Small intestine (tissue), 7 donors: ENCODE data around the gene PALD1. TPM values are rescaled to one million over a fixed set of nuclear protein-coding genes. Genes with fewer than 3 reads are reported as not detected.

ENCODE experiments used
- DNase-seq, 2 donors: peaks; one replicate each; pipeline versions ENCODE4 v3.0.0 to v3.0.0-alpha.2; 2013
- FAIRE-seq: peaks from 2 replicates; lab custom pipeline; 2012; peaks lifted over from hg19 to GRCh38; lab: Jason Lieb, UNC
- H3K27ac ChIP-seq, 3 donors: one replicate each; pipeline ENCODE4 v1.5.1; 2013; ENCODE audit warnings: low read length in 2 of 3, mild to moderate bottlenecking in 2 of 3, control low read depth in 1 of 3, inconsistent platforms in 1 of 3, low read depth in 1 of 3, moderate library complexity in 1 of 3
- H3K27me3 ChIP-seq, 3 donors: one replicate each; pipeline ENCODE4 v1.6.1; 2013; ENCODE audit warnings: low read length in 3 of 3, inconsistent platforms in 1 of 3; ENCODE audit not compliant: control insufficient read depth in 3 of 3, insufficient read depth in 3 of 3
- H3K36me3 ChIP-seq, 3 donors: one replicate each; pipeline ENCODE4 v1.6.1; 2013; ENCODE audit warnings: low read length in 3 of 3, inconsistent platforms in 1 of 3, low read depth in 1 of 3, mild to moderate bottlenecking in 1 of 3, moderate library complexity in 1 of 3; ENCODE audit not compliant: control insufficient read depth in 3 of 3, insufficient read depth in 2 of 3
- H3K4me1 ChIP-seq, 3 donors: one replicate each; pipeline ENCODE4 v1.6.1; 2013; ENCODE audit warnings: low read length in 2 of 3, inconsistent platforms in 1 of 3, low read depth in 1 of 3, mild to moderate bottlenecking in 1 of 3, moderate library complexity in 1 of 3; ENCODE audit not compliant: control insufficient read depth in 3 of 3, insufficient read depth in 2 of 3
- H3K4me3 ChIP-seq, 3 donors: one replicate each; pipeline ENCODE4 v1.5.1; 2013; ENCODE audit warnings: low read length in 3 of 3, control low read depth in 1 of 3, inconsistent platforms in 1 of 3, low read depth in 1 of 3, mild to moderate bottlenecking in 1 of 3, moderate library complexity in 1 of 3
- H3K9me3 ChIP-seq, 2 donors: one replicate each; pipeline ENCODE4 v1.6.1; 2013; ENCODE audit warnings: low read depth in 1 of 2, low read length in 1 of 2; ENCODE audit not compliant: control insufficient read depth in 2 of 2, insufficient read depth in 1 of 2
- WGBS, 3 donors: extraction: QIAGEN DNeasy Blood & Tissue Kit; methylation state at CpG; one replicate each; pipeline ENCODE4 v1.1.7; 2013; 5-methylcytosine and 5-hydroxymethylcytosine counted together
- polyA plus RNA-seq, 4 donors: library from polyadenylated mRNA; stranded (reverse) in 3 of 4; unstranded in 1 of 4; fragments of 200-250 nt in 3 of 4; fragments of 120-200 nt in 1 of 4; gene quantifications; one replicate each; pipeline versions ENCODE4 v1.2.1 to v1.2.3, GENCODE V29; 2013
- donor health status: healthy with polysubstance abuse.
- donor health status: control.
- donor health status: control.
- donor health status: Bipolar disorder and iron deficiency.
- donor health status: healthy.

The PALD1 gene
- polyA plus RNA-seq, 4 donors: 0.22 to 4.2 (median 3.2) TPM

DNA sequence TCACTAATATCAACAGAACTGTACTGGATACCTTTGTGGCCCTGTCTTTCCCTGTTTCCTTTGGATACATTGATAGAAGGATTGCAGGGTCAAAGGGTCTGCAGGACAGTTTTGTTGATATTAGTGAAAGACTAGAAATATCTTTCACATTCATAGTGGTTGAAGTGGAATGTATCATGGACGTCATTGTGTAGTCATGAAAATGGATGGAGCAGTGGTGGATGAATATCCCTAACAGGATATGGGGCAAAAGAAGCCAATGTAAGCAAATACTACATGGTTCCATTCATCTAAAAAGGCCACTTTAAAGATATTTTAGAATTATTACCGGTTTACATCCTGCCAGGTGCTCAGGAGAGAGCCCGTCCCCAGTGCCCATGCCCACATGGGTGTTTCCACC is 23.8 kb downstream of the PALD1 start:
- no peaks in the 10 kb centered on the region for H3K4me1 ChIP-seq

DNA sequence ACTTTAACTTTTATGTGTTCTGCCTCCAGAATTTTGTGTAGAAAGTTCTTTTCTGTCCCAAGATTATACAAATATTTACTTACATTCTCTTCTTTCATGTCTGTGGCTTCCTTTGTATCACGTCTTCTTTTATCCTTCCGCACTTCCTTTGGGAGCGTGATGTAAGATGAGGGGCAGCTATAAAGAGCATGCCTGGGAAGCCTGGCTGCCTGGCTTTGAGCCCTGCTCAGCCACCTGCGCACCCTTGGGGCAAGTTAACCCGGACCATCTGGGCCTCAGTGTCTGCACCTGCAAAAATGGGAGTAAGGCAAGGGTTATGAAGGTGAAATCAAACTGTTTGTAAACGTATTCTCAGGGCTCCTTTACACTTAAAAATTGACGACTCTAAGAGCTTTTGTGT is 25.2 kb downstream of the PALD1 start:
- no peak overlapping the region for H3K27ac ChIP-seq
- peaks cover 0 to 6% (median 0%) of the 10 kb centered on the region in 3 donors for H3K4me1 ChIP-seq
- FAIRE-seq (no peak), DNase-seq (no peak)
- no peaks in the 10 kb centered on the region for H3K27me3 ChIP-seq
- peaks cover 0 to 3% (median 0%) of the 10 kb centered on the region in 3 donors for H3K36me3 ChIP-seq
- WGBS, 3 donors: 66 to 72% (median 71%) methylated on average over 7 of the region's 7 CpGs
- H3K4me3 ChIP-seq: no peak overlapping the region
- no peaks in the 10 kb centered on the region for H3K9me3 ChIP-seq

More for the DNA sequence above, 23.8 kb downstream of the PALD1 start:
- FAIRE-seq (no peak), DNase-seq (no peak)
- no peak overlapping the region for H3K4me3 ChIP-seq
- H3K27me3 ChIP-seq: no peaks in the 10 kb centered on the region
- peaks cover 0 to 3% (median 0%) of the 10 kb centered on the region in 3 donors for H3K36me3 ChIP-seq
- no peak overlapping the region for H3K27ac ChIP-seq
- H3K9me3 ChIP-seq: no peaks in the 10 kb centered on the region
- WGBS, 3 donors: 88 to 92% (median 92%) methylated on average over 3 of the region's 3 CpGs

DNA sequence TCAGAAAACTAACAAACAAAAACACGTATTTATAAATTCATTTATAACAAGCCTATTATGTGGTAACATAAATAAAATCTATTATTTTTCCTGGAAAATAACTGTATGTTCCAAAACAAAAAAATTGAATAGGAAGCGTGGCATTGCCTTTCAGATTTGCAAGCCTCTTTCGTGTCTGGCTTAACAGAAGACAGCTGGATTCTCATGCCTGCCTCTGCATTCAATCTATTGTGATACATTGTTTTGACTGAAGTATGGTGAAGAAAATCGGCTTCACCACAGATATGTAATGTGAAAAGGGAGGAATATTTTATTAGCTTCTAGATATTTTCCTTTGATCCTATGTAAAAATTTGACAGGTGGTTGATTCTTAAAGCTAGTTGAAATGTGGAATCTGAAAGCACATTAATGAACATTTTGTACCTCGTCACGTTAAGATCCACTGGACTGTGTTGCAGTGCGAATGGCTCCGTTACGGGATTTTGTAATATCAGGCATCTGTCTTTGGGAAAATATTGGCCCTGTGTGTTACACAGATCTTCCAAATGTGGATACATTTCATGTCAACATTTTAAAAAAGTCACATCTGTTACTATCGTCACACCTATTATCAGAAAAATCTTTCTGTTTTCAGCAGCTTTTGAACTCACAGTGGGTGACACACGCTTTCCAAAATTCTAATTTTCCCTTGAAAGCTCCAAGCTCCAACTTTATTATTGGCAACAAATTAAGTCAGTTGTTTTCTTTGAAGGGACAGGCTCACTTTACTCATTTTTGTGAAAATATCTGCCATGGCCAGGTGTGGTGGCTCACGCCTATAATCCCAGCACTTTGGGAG is 26.2 kb downstream of the PALD1 start:
- Histone ChIP-seq H3K9me3 (no peaks in the 10 kb centered on the region), H3K27ac (no peak overlapping the region), H3K27me3 (no peaks in the 10 kb centered on the region), H3K4me3 (no peak overlapping the region), H3K4me1 (peaks cover 0 to 16% (median 0%) of the 10 kb centered on the region in 3 donors), H3K36me3 (peaks cover 0 to 3% (median 0%) of the 10 kb centered on the region in 3 donors)
- FAIRE-seq: no peak
- DNase-seq: no peak
- 81 to 85% (median 83%) methylated on average over 12 of the region's 12 CpGs for WGBS, 3 donors

DNA sequence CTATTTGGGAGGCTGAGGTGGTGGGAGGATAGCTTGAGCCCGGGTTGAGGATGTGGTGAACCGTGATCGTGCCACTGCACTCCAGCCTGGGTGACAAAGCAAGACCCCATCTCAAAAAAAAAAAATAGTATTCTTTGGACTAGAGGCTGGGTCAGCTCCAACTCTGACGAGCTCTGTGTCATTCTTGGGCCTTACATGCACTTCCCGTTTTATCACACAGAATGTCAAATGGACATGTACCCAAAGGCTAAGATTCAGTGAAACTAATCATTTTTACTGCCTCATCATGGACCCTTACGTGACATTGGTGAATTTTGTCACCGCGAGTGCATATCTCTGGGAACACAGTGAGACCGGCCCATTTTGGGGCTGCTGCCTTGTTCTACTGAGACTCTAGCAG is 27.3 kb downstream of the PALD1 start:
- FAIRE-seq: no peak
- Histone ChIP-seq H3K27ac (no peak overlapping the region), H3K4me1 (peaks cover 0 to 16% (median 0%) of the 10 kb centered on the region in 3 donors), H3K4me3 (no peak overlapping the region), H3K27me3 (no peaks in the 10 kb centered on the region), H3K36me3 (peaks cover 0 to 3% (median 0%) of the 10 kb centered on the region in 3 donors), H3K9me3 (no peaks in the 10 kb centered on the region)
- DNase-seq: no peak
- 80 to 92% (median 86%) methylated on average over 9 of the region's 9 CpGs for WGBS, 3 donors

DNA sequence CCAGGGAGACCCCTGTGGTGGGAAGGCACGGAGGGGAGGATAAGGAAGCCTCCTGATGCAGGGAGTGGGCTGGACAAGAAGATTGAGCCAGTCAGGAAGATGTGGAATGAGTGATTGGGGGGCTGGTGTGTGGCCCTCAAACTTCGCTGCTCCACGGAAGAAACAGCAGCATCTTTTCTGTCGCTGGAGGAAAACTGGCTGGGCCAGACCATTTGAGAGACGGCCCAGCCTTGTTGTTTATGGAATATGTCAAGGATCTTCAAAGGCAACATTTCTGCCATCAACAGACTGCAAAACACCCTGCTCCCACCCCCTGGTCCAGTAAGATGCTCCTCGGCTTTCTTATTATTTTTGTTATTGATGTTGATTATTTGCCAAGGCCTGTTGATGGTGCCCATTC is 29.4 kb downstream of the PALD1 start:
- H3K27ac ChIP-seq: peak overlapping the region in 1 of 3 donors; percentile 29
- DNase-seq (no peak), FAIRE-seq (no peak)
- H3K9me3 ChIP-seq: no peaks in the 10 kb centered on the region
- H3K27me3 ChIP-seq: no peaks in the 10 kb centered on the region
- 69 to 84% (median 83%) methylated on average over 6 of the region's 6 CpGs for WGBS, 3 donors
- H3K36me3 ChIP-seq: peaks cover 0 to 3% (median 0%) of the 10 kb centered on the region in 3 donors
- H3K4me1 ChIP-seq: peaks cover 0 to 16% (median 0%) of the 10 kb centered on the region in 3 donors
- no peak overlapping the region for H3K4me3 ChIP-seq

DNA sequence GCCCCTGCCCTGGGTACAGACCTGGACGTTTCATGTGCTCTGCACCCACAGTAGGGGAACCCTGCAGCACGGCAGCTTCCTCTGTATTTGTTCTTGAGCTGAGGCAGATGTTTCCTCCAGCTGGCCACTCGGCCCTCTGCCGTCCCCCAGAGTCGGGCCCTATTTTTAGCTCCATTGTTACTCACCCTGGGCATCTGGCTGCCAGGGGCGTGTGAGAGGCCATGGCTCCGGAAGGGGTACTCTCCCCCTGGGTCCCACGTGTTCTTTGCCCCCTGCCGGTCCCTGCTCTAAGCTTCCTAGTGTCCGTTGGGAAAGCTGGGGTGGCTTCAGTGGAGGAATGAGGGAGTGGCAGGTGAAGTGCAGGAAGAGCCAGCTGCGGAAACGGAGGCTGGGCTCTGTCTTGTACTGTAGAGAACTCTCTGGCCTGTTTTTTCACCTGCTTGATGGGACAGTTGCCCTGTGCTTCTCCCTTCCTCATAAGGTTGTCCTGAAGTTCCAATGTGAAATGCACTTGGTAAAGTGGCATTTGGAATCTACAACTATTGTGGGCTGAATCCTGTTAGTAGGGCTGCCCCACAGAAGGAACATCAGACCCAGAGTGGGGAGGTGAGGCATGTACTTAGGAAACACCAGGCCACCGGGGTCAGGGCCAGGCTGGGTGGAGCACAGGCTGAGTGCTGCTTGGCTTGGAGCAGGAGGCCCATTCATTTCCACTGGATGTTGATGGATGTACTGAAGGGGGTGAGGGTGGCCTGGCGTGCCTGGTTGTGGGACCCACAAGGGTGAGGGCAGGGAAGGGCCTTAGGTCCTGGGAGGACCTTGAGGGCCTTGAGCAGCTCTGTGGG is 30.6 kb downstream of the PALD1 start:
- no peak overlapping the region for H3K4me3 ChIP-seq
- DNase-seq (peak; percentile 16 to 62), FAIRE-seq (no peak)
- peaks cover 0 to 6% (median 0%) of the 10 kb centered on the region in 3 donors for H3K36me3 ChIP-seq
- 20 to 30% (median 27%) methylated on average over 14 of the region's 14 CpGs for WGBS, 3 donors
- peak overlapping the region in 1 of 3 donors; percentile 74 for H3K27ac ChIP-seq
- H3K27me3 ChIP-seq: no peaks in the 10 kb centered on the region
- H3K9me3 ChIP-seq: no peaks in the 10 kb centered on the region
- peaks cover 0 to 16% (median 0%) of the 10 kb centered on the region in 3 donors for H3K4me1 ChIP-seq

DNA sequence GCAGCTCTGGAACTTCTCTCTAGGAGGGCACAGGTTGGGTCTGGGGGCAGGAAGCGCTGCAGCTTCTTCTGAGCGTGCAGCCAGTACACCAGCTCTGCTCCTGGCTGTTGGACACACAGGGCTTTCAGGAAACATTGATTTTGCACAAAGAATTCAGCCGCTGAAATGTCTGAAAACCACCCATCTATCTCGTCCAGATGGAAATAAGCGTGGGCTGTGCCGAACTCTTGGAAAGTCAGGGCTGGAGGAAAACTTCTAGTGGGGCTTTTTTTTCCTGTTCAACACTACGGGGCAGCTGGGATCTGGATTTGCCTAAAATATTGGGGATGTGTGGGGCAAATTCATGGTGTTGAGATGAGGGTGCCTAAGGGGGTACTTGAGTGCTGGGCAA is 31.2 kb downstream of the PALD1 start:
- Histone ChIP-seq H3K4me3 (no peak overlapping the region), H3K36me3 (peaks cover 0 to 6% (median 0%) of the 10 kb centered on the region in 3 donors), H3K27ac (peak overlapping the region in 1 of 3 donors; percentile 74), H3K9me3 (no peaks in the 10 kb centered on the region), H3K4me1 (peaks cover 0 to 16% (median 0%) of the 10 kb centered on the region in 3 donors), H3K27me3 (no peaks in the 10 kb centered on the region)
- FAIRE-seq: no peak
- no peak for DNase-seq
- 67 to 95% (median 80%) methylated on average over 7 of the region's 7 CpGs for WGBS, 3 donors

DNA sequence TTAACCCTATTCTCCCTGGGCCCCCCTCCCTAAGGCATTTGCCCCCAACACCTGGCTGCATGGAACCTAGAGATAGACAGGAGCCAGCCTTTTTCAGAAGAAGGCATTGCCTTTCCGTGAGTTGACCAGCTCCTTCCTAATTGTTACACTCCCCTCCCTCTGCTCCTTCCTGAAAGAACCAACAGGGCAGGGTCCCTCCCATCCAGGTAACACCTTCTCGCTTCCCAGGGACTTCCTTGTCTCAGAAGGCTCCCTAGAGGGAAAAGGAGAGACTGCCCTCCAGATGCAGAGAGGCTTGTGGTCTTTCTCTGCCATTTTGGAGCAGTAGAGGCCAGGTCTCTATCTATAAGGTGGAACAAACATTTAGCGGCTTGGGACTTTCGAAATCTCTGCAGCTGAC is 31.9 kb downstream of the PALD1 start:
- Histone ChIP-seq H3K4me1 (peaks cover 0 to 16% (median 0%) of the 10 kb centered on the region in 3 donors), H3K4me3 (no peak overlapping the region), H3K27me3 (no peaks in the 10 kb centered on the region), H3K9me3 (no peaks in the 10 kb centered on the region), H3K27ac (no peak overlapping the region), H3K36me3 (peaks cover 0 to 6% (median 0%) of the 10 kb centered on the region in 3 donors)
- 87 to 92% (median 90%) methylated on average over 4 of the region's 4 CpGs for WGBS, 3 donors
- DNase-seq (no peak), FAIRE-seq (no peak)
